ENCODE measurements around the gene ARL15. TPM values are rescaled to one million over a fixed set of nuclear protein-coding genes. Genes with fewer than 3 reads are reported as not detected.

The ARL15 gene
- total RNA-seq, 1 experiment from 2014 or later: 13.0 TPM

DNA sequence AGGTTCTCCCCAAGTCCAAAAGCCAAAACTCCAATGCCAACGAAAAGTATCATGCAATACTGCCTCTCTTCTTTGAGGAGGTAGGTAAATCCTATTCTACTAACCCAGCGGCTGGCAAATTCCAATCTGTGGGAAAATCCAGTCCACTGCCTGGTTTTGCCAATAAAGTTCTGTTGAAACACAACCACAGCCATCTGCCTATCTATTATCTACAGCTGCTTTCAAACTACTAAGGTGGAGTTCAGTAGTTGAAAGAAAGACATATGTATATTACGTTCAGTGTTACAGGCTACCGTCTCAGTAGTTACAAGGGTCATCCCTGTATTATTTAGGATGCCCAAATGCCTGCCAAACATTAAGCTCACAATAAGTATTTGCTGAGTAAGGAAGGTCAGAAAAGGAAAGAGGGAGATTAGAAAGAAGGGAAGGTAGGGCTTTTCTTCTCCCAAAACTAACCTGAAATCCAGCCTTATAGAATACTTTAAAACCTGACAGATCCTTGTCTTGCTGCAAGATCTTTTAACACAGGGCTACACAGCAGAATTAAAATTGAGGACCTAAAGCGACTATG lies 16.2 kb downstream of the ARL15 start:
- H3K36me3 Mint-ChIP-seq (ENCODE audit: insufficient read depth in 1 of 3, low read depth in 3 of 3): no peaks in the 10 kb centered on the region; a peak in 1 of 7 replicates
- H3K27ac ChIP-seq (ENCODE audit: insufficient read length, low read depth, low read length): no peak overlapping the region
- TF ChIP-seq, protein P1, sequence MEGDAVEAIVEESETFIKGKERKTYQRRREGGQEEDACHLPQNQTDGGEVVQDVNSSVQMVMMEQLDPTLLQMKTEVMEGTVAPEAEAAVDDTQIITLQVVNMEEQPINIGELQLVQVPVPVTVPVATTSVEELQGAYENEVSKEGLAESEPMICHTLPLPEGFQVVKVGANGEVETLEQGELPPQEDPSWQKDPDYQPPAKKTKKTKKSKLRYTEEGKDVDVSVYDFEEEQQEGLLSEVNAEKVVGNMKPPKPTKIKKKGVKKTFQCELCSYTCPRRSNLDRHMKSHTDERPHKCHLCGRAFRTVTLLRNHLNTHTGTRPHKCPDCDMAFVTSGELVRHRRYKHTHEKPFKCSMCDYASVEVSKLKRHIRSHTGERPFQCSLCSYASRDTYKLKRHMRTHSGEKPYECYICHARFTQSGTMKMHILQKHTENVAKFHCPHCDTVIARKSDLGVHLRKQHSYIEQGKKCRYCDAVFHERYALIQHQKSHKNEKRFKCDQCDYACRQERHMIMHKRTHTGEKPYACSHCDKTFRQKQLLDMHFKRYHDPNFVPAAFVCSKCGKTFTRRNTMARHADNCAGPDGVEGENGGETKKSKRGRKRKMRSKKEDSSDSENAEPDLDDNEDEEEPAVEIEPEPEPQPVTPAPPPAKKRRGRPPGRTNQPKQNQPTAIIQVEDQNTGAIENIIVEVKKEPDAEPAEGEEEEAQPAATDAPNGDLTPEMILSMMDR (conservative IDR thresholded peaks at IDR 0.05): no peak
- no peak overlapping the region for H3K9ac ChIP-seq (ENCODE audit: extremely low read depth, insufficient read length, low read length)
- H2BK5ac ChIP-seq (ENCODE audit: insufficient read length, low read length): no peak overlapping the region
- no peak overlapping the region for H3K18ac ChIP-seq (ENCODE audit: insufficient read length, low read depth, low read length)
- H3K27me3 Mint-ChIP-seq (ENCODE audit: low read depth): no peaks in the 10 kb centered on the region; the same call in 1 of the 2 replicates
- H3K56ac ChIP-seq (ENCODE audit: insufficient read length, low read depth, low read length): no peak overlapping the region
- no peak overlapping the region for H4K91ac ChIP-seq (ENCODE audit: insufficient read length, low read depth, low read length)
- no peak overlapping the region for H3K4me2 ChIP-seq (ENCODE audit: insufficient read depth, insufficient read length, low read length)
- no peak overlapping the region for H2BK15ac ChIP-seq (ENCODE audit: low read depth, low read length)
- H3K4me1 ChIP-seq (ENCODE audit: insufficient read depth, low read length): no peaks in the 10 kb centered on the region; the same call in 1 of the 2 replicates
- H2BK120ac ChIP-seq (ENCODE audit: low read depth, low read length, poor library complexity, severe bottlenecking): no peak overlapping the region
- H3T11ph ChIP-seq (ENCODE audit: low read length): no peak overlapping the region
- no peaks in the 10 kb centered on the region for H3K9me3 Mint-ChIP-seq
- no peak overlapping the region for H2AFZ ChIP-seq (ENCODE audit: low read length)
- no CpG with 5 or more reads among the region's 5 CpGs for WGBS (ENCODE audit: extremely low coverage, insufficient read length, low lambda C conversion rate)
- no peaks in the 10 kb centered on the region for H3K9me3 ChIP-seq (ENCODE audit: control insufficient read depth, low read depth, low read length)
- no peaks in the 10 kb centered on the region for H3K27me3 ChIP-seq (ENCODE audit: insufficient read depth, low read length)
- H4K8ac ChIP-seq (replicated peaks; ENCODE audit: insufficient read length, low read depth, low read length): no peak overlapping the region
- H3K23ac ChIP-seq (ENCODE audit: insufficient read length, low read depth, low read length): no peak overlapping the region
- H2AK5ac ChIP-seq (ENCODE audit: insufficient read length, low read length): no peak overlapping the region
- H4K5ac ChIP-seq (ENCODE audit: insufficient read length, low read depth, low read length): no peak overlapping the region
- no peak overlapping the region for H2BK12ac ChIP-seq (ENCODE audit: insufficient read length, low read depth, low read length)
- no peaks in the 10 kb centered on the region for H4K20me1 ChIP-seq (ENCODE audit: control insufficient read depth, insufficient read depth, insufficient read length)
- no peak overlapping the region for H3K4ac ChIP-seq (ENCODE audit: low read depth, low read length)
- H2BK20ac ChIP-seq (ENCODE audit: low read depth, low read length, poor library complexity, severe bottlenecking): no peak overlapping the region
- peaks cover 24 to 32% of the 10 kb centered on the region in 2 experiments for H3K4me1 Mint-ChIP-seq
- no peak overlapping the region for H3K4me3 Mint-ChIP-seq
- H3K14ac ChIP-seq (ENCODE audit: insufficient read depth, low read length): no peak overlapping the region
- no peaks in the 10 kb centered on the region for H3K79me1 ChIP-seq (ENCODE audit: insufficient read depth, low read depth, low read length, poor library complexity, severe bottlenecking)
- no peaks in the 10 kb centered on the region; the same call in 1 of the 2 replicates for H3K79me2 ChIP-seq (ENCODE audit: insufficient read depth, low read length)
- peak overlapping the region in 1 of 3 experiments; percentile 37; a peak in 3 of 7 replicates for H3K27ac Mint-ChIP-seq
- H3K23me2 ChIP-seq (ENCODE audit: insufficient read length, low read depth, low read length, poor library complexity, severe bottlenecking): no peaks in the 10 kb centered on the region
- DNase-seq: no peak
